ENCODE data around the gene PLCH1. TPM values are rescaled to one million over a fixed set of nuclear protein-coding genes. Genes with fewer than 3 reads are reported as not detected.

The PLCH1 gene
- total and polyA plus RNA-seq, 2 experiments from 2014 or later, result 8.1 to 25.3 TPM

DNA sequence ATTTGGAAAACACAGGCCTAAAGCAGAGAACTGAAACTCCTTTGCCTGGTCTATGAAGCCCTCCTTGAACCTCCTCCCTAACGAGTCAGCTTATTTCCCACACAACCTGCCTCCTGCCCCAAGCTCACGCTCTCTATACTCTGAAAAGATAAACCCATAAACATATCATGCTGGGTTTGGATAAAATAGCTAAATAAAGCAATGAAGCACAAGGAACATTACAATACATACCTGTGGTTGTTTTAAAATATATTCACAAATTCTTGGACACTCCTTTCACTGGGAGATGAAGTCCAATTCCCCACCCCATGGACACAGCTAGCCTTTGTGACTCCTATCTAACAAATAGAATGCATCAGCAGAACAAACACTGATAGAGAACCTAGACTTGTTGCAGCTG, 98.2 kb downstream of the PLCH1 start (continued):
- TF ChIP-seq, protein P1, sequence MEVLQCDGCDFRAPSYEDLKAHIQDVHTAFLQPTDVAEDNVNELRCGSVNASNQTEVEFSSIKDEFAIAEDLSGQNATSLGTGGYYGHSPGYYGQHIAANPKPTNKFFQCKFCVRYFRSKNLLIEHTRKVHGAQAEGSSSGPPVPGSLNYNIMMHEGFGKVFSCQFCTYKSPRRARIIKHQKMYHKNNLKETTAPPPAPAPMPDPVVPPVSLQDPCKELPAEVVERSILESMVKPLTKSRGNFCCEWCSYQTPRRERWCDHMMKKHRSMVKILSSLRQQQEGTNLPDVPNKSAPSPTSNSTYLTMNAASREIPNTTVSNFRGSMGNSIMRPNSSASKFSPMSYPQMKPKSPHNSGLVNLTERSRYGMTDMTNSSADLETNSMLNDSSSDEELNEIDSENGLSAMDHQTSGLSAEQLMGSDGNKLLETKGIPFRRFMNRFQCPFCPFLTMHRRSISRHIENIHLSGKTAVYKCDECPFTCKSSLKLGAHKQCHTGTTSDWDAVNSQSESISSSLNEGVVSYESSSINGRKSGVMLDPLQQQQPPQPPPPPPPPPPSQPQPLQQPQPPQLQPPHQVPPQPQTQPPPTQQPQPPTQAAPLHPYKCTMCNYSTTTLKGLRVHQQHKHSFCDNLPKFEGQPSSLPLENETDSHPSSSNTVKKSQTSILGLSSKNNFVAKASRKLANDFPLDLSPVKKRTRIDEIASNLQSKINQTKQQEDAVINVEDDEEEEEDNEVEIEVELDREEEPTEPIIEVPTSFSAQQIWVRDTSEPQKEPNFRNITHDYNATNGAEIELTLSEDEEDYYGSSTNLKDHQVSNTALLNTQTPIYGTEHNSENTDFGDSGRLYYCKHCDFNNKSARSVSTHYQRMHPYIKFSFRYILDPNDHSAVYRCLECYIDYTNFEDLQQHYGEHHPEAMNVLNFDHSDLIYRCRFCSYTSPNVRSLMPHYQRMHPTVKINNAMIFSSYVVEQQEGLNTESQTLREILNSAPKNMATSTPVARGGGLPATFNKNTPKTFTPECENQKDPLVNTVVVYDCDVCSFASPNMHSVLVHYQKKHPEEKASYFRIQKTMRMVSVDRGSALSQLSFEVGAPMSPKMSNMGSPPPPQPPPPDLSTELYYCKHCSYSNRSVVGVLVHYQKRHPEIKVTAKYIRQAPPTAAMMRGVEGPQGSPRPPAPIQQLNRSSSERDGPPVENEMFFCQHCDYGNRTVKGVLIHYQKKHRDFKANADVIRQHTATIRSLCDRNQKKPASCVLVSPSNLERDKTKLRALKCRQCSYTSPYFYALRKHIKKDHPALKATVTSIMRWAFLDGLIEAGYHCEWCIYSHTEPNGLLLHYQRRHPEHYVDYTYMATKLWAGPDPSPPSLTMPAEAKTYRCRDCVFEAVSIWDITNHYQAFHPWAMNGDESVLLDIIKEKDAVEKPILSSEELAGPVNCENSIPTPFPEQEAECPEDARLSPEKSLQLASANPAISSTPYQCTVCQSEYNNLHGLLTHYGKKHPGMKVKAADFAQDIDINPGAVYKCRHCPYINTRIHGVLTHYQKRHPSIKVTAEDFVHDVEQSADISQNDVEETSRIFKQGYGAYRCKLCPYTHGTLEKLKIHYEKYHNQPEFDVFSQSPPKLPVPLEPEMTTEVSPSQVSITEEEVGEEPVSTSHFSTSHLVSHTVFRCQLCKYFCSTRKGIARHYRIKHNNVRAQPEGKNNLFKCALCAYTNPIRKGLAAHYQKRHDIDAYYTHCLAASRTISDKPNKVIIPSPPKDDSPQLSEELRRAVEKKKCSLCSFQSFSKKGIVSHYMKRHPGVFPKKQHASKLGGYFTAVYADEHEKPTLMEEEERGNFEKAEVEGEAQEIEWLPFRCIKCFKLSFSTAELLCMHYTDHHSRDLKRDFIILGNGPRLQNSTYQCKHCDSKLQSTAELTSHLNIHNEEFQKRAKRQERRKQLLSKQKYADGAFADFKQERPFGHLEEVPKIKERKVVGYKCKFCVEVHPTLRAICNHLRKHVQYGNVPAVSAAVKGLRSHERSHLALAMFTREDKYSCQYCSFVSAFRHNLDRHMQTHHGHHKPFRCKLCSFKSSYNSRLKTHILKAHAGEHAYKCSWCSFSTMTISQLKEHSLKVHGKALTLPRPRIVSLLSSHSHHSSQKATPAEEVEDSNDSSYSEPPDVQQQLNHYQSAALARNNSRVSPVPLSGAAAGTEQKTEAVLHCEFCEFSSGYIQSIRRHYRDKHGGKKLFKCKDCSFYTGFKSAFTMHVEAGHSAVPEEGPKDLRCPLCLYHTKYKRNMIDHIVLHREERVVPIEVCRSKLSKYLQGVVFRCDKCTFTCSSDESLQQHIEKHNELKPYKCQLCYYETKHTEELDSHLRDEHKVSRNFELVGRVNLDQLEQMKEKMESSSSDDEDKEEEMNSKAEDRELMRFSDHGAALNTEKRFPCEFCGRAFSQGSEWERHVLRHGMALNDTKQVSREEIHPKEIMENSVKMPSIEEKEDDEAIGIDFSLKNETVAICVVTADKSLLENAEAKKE (CRISPR knock-in tag; IDR thresholded peaks at IDR 0.05), result no peak
- no peak for TF ChIP-seq EZH2phosphoT487 (IDR thresholded peaks at IDR 0.05; ENCODE audit: unreplicated experiment)
- no peak for TF ChIP-seq STAT1 (IDR thresholded peaks at IDR 0.05; ENCODE audit: unreplicated experiment)
- no peak for TF ChIP-seq CREB1 (CRISPR knock-in tag; IDR thresholded peaks at IDR 0.05; ENCODE audit: low read depth)
- TF ChIP-seq, protein P2, sequence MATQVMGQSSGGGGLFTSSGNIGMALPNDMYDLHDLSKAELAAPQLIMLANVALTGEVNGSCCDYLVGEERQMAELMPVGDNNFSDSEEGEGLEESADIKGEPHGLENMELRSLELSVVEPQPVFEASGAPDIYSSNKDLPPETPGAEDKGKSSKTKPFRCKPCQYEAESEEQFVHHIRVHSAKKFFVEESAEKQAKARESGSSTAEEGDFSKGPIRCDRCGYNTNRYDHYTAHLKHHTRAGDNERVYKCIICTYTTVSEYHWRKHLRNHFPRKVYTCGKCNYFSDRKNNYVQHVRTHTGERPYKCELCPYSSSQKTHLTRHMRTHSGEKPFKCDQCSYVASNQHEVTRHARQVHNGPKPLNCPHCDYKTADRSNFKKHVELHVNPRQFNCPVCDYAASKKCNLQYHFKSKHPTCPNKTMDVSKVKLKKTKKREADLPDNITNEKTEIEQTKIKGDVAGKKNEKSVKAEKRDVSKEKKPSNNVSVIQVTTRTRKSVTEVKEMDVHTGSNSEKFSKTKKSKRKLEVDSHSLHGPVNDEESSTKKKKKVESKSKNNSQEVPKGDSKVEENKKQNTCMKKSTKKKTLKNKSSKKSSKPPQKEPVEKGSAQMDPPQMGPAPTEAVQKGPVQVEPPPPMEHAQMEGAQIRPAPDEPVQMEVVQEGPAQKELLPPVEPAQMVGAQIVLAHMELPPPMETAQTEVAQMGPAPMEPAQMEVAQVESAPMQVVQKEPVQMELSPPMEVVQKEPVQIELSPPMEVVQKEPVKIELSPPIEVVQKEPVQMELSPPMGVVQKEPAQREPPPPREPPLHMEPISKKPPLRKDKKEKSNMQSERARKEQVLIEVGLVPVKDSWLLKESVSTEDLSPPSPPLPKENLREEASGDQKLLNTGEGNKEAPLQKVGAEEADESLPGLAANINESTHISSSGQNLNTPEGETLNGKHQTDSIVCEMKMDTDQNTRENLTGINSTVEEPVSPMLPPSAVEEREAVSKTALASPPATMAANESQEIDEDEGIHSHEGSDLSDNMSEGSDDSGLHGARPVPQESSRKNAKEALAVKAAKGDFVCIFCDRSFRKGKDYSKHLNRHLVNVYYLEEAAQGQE (IDR thresholded peaks at IDR 0.05; ENCODE audit: unreplicated experiment), result no peak
- TF ChIP-seq ZNF114 (CRISPR knock-in tag; IDR thresholded peaks at IDR 0.05), result no peak
- no peak for TF ChIP-seq NANOG (IDR thresholded peaks at IDR 0.05; ENCODE audit: borderline replicate concordance)
